Chondrocyte (in vitro differentiated cells): Measurements from ENCODE around the gene RAB12. TPM values are rescaled to one million over a fixed set of nuclear protein-coding genes. Genes with fewer than 3 reads are reported as not detected.

ENCODE experiments used
- DNase-seq: peaks from one replicate; pipeline ENCODE4 v3.0.0; 2021; ENCODE audit warnings: mixed read lengths, low spot score
- H3K27ac Mint-ChIP-seq: one replicate; pipeline ENCODE4 v1.8.0; 2021; ENCODE audit warnings: mild to moderate bottlenecking, moderate library complexity, mixed read lengths; ENCODE audit not compliant: unreplicated experiment
- H3K27me3 Mint-ChIP-seq: 2 replicates; pipeline ENCODE4 v1.8.0; 2021; ENCODE audit warnings: low read depth, mixed read lengths
- H3K36me3 Mint-ChIP-seq: 2 replicates; pipeline ENCODE4 v1.8.0; 2021; ENCODE audit warnings: low read depth, mixed read lengths
- H3K4me1 Mint-ChIP-seq: 2 replicates; pipeline ENCODE4 v1.8.0; 2021; ENCODE audit warnings: low read depth, mild to moderate bottlenecking, mixed read lengths
- H3K4me3 Mint-ChIP-seq: one replicate; pipeline ENCODE4 v1.8.0; 2021; ENCODE audit warnings: mild to moderate bottlenecking, moderate library complexity, mixed read lengths; ENCODE audit not compliant: unreplicated experiment
- H3K9me3 Mint-ChIP-seq: 2 replicates; pipeline ENCODE4 v1.8.0; 2021; ENCODE audit warnings: low read depth, mixed read lengths
- total RNA-seq: library from RNA; stranded (reverse); gene quantifications from 3 replicates; pipeline ENCODE4 v1.2.1, GENCODE V29; 2021
- TF ChIP-seq, protein P1 (sequence below): fragments of 200-600 bp; sonication (generic); IDR thresholded peaks from 2 replicates; pipeline ENCODE4 v1.5.0; 2021; ENCODE audit warnings: antibody characterized with exemption, mild to moderate bottlenecking, moderate library complexity

Gene RAB12
- total RNA-seq, 1 donor from 2014 or later: 40.9 TPM

DNA sequence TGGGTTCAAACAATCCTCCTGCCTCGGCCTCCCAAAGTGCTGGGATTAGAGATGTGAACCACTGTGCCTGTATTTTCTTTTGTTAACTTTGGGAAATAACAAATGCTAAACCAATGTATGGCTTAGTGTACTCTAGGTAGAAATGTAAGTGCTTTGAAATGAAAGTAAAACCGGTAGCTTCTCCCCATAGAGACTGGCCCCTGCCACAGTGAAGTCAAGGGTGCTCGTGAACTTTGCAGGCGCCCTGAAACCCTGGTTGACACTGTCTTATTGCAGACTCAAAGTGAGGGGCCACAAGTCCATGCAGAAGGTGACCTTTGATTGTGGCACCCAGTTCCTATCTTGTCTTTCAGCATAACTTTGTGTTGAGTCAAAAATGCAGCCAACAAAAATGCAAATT, 72.0 kb downstream of the RAB12 start:
- H3K36me3 Mint-ChIP-seq: no peaks in the 10 kb centered on the region
- no peak overlapping the region for H3K27ac Mint-ChIP-seq
- no peaks in the 10 kb centered on the region for H3K27me3 Mint-ChIP-seq
- no peak for DNase-seq
- peaks cover 11% of the 10 kb centered on the region for H3K4me1 Mint-ChIP-seq
- H3K9me3 Mint-ChIP-seq: no peaks in the 10 kb centered on the region
- H3K4me3 Mint-ChIP-seq: no peak overlapping the region
- TF ChIP-seq, protein P1, sequence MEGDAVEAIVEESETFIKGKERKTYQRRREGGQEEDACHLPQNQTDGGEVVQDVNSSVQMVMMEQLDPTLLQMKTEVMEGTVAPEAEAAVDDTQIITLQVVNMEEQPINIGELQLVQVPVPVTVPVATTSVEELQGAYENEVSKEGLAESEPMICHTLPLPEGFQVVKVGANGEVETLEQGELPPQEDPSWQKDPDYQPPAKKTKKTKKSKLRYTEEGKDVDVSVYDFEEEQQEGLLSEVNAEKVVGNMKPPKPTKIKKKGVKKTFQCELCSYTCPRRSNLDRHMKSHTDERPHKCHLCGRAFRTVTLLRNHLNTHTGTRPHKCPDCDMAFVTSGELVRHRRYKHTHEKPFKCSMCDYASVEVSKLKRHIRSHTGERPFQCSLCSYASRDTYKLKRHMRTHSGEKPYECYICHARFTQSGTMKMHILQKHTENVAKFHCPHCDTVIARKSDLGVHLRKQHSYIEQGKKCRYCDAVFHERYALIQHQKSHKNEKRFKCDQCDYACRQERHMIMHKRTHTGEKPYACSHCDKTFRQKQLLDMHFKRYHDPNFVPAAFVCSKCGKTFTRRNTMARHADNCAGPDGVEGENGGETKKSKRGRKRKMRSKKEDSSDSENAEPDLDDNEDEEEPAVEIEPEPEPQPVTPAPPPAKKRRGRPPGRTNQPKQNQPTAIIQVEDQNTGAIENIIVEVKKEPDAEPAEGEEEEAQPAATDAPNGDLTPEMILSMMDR: no peak

DNA sequence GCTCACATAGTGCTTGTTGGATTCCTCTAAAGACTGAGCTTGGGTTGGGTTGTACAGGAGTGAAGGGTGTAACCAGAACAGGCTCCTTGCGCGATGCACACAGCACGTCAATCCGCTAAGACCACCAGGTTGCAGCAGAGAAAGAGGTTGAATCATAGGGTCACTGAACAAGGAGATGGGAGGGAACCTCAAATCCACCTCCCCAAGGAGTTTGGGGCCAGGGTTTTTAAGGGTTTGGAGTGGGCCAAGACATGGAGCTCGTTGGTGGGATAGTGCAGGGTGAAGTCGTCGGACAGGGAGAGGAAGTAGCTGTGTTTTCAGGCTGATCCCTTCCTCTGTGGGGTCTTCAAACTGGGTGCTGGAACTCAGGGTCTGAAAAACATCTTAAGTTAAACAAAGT, 75.3 kb downstream of the RAB12 start:
- Mint-ChIP-seq H3K36me3 (no peaks in the 10 kb centered on the region), H3K27ac (no peak overlapping the region), H3K4me3 (no peak overlapping the region), H3K9me3 (no peaks in the 10 kb centered on the region), H3K4me1 (peaks cover 11% of the 10 kb centered on the region), H3K27me3 (no peaks in the 10 kb centered on the region)
- TF ChIP-seq, protein P1: no peak
- DNase-seq: no peak

DNA sequence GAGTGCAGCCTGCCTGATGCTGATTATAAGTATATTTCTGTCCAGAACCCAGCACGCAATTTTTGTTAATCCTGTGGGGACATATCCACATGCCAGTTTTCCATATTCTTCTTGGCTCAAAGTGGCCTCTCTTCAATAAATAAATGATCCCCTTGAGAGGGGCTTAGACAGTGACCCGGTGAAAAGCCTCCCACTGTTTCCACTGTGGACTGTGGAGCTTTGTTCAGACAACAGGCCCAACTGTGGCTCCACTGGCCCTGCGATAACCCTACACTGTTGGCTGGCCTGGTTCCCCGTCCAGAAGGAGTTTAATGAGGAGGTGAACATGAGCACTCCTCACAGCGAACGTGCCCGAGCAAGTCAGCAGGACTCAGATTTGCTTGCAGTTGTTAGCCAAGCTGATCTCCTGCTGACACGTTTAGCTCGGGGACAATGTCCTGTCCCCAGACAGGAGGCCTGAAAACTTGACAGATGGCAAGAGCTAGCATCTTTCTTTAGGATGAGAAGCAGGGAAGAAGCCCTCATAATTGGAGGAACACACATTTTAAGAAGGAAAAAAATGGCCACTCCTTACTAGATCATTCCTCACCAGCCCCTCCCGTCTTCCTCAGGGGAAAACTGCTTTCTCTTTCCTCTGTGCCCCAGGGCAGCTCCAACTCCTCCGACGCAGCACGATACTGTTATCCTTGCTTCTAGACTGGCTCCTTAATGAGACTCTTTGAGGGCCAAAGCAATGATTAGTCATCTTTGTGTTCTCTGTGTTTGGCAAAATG, 76.1 kb downstream of the RAB12 start:
- Mint-ChIP-seq H3K4me3 (no peak overlapping the region), H3K4me1 (peaks cover 11% of the 10 kb centered on the region), H3K27ac (peak overlapping the region; percentile 66), H3K9me3 (no peaks in the 10 kb centered on the region), H3K36me3 (no peaks in the 10 kb centered on the region), H3K27me3 (no peaks in the 10 kb centered on the region)
- DNase-seq: no peak
- TF ChIP-seq, protein P1: no peak

DNA sequence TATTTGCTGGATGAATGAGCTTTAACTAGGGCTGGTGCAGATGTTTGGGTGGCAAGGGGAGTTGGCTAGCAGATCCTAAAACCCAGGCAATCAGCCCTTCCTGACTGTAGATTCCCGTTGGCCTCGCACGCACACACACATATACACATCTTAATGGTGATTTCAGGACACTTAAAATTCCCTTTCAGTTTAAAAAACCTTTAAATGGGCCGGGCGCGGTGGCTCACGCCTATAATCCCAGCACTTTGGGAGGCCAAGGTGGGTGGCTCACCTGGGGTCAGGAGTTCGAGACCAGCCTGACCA, 76.6 kb downstream of the RAB12 start:
- Mint-ChIP-seq H3K4me3 (no peak overlapping the region), H3K9me3 (no peaks in the 10 kb centered on the region), H3K4me1 (peaks cover 11% of the 10 kb centered on the region), H3K36me3 (no peaks in the 10 kb centered on the region), H3K27ac (no peak overlapping the region), H3K27me3 (no peaks in the 10 kb centered on the region)
- TF ChIP-seq, protein P1: no peak
- DNase-seq: no peak

DNA sequence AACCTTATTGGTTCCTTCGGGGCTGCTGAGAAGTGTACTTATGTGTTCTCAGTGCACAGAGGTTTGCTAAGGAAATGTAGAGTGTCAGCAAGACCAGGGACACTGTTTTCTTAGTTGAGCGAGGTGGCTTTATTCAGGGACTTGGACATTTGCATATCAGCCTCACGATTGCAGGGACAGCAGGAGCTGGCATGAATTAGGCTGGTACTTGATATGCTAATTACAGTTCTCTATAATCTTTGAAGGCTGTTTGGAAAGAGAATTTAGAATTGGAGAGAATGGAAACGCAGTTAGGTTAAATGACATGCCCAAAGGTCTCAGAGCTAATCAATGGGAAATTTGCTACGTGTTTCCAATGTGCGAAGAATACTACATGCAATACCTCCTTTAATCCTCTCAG, 77.4 kb downstream of the RAB12 start:
- peaks cover 11% of the 10 kb centered on the region for H3K4me1 Mint-ChIP-seq
- H3K36me3 Mint-ChIP-seq: no peaks in the 10 kb centered on the region
- no peak for DNase-seq
- no peaks in the 10 kb centered on the region for H3K9me3 Mint-ChIP-seq
- H3K27me3 Mint-ChIP-seq: no peaks in the 10 kb centered on the region
- TF ChIP-seq, protein P1: no peak
- H3K4me3 Mint-ChIP-seq: no peak overlapping the region
- no peak overlapping the region for H3K27ac Mint-ChIP-seq
